Measurements from ENCODE around the gene TPM4. TPM values are rescaled to one million over a fixed set of nuclear protein-coding genes. Genes with fewer than 3 reads are reported as not detected.

The TPM4 gene
- total RNA-seq, 4 donors from 2014 or later = 293 to 486 (median 418) TPM

- DNase-seq (ENCODE audit: low spot score) (no peak), ATAC-seq (ENCODE audit: low FRiP score) (no peak)
- TF ChIP-seq CTCF (IDR thresholded peaks at IDR 0.05) = no peak
Measured at GRCh38 chr19:16089010-16089846, 12.9 kb downstream of the TPM4 start.

GRCh38 chr19:16091546-16092475, 15.5 kb downstream of the TPM4 start:
- DNase-seq (ENCODE audit: low spot score) = no peak
- TF ChIP-seq CTCF (IDR thresholded peaks at IDR 0.05) = no peak

GRCh38 chr19:16094360-16095070, 18.2 kb downstream of the TPM4 start:
- ATAC-seq (ENCODE audit: low FRiP score) (no peak), DNase-seq (ENCODE audit: low spot score) (no peak)
- no peak for TF ChIP-seq CTCF (IDR thresholded peaks at IDR 0.05)

More at GRCh38 chr19:16091546-16092475, 15.5 kb downstream of the TPM4 start:
- ATAC-seq (ENCODE audit: low FRiP score) = no peak

- DNase-seq (ENCODE audit: low spot score) (no peak), ATAC-seq (ENCODE audit: low FRiP score) (no peak)
- no peak for TF ChIP-seq CTCF (IDR thresholded peaks at IDR 0.05)
Measured at GRCh38 chr19:16095071-16095571, 18.8 kb downstream of the TPM4 start.

- no peak for ATAC-seq (ENCODE audit: low FRiP score)
- no peak for TF ChIP-seq CTCF (IDR thresholded peaks at IDR 0.05)
- no peak for DNase-seq (ENCODE audit: low spot score)
Measured at GRCh38 chr19:16096280-16096855, 20.1 kb downstream of the TPM4 start.

- ATAC-seq (ENCODE audit: low FRiP score) (no peak), DNase-seq (ENCODE audit: low spot score) (no peak)
- no peak for TF ChIP-seq CTCF (IDR thresholded peaks at IDR 0.05)
Measured at GRCh38 chr19:16098416-16098768, 22.1 kb downstream of the TPM4 start.

Data from omental fat pad (tissue), 4 donors.